ENCODE results near the gene ZC3H18. TPM values are rescaled to one million over a fixed set of nuclear protein-coding genes. Genes with fewer than 3 reads are reported as not detected.
A peak's percentile ranks its signal among the peaks of the same experiment; 100 is the strongest.

The ZC3H18 gene
- polyA plus RNA-seq, 3 donors = 5.5 to 36.4 (median 6.8) TPM

GRCh38 chr16:88643644-88643932 lies 73.4 kb downstream of the ZC3H18 start:
- peaks cover 22 to 30% (median 23%) of the 10 kb centered on the region in 3 donors for H3K27me3 Mint-ChIP-seq (ENCODE audit: low read depth in 3 of 3)
- H3K79me2 ChIP-seq (ENCODE audit: insufficient read depth, low read length) = peaks cover 42% of the 10 kb centered on the region
- intact Hi-C loops (cut with micrococcal nuclease) = no loop called here
- no peak for TF ChIP-seq CTCF (IDR thresholded peaks at IDR 0.05)
- H3K27ac ChIP-seq (ENCODE audit: low read depth in 1 of 2, low read length in 2 of 2) = no peak overlapping the region
- H3K9me3 Mint-ChIP-seq = peaks cover 0 to 14% (median 5%) of the 10 kb centered on the region in 7 donors
- peaks cover 26 to 32% of the 10 kb centered on the region in 2 donors for H3K4me1 ChIP-seq (ENCODE audit: control insufficient read depth in 1 of 2, insufficient read depth in 2 of 2, low read length in 2 of 2)
- H3K4me2 ChIP-seq (replicated peaks; ENCODE audit: extremely low read depth, low read length, poor library complexity, severe bottlenecking) = no peak overlapping the region
- peaks cover 99% of the 10 kb centered on the region for H4K20me1 ChIP-seq (ENCODE audit: insufficient read depth, low read length)
- H3K36me3 ChIP-seq (replicated peaks in 1 of 2; ENCODE audit: control insufficient read depth in 1 of 2, insufficient read depth in 2 of 2, low read length in 2 of 2) = peaks cover 42 to 49% of the 10 kb centered on the region in 2 donors
- peaks cover 31 to 47% of the 10 kb centered on the region in 2 donors for H3K36me3 Mint-ChIP-seq
- H3K27me3 ChIP-seq (ENCODE audit: control insufficient read depth in 2 of 2, insufficient read depth in 2 of 2, low read length in 2 of 2) = peaks cover 18 to 25% of the 10 kb centered on the region in 2 donors
- H3K27ac Mint-ChIP-seq = peak overlapping the region in 2 of 7 donors; percentile 25 to 54
- no peak overlapping the region for H2AFZ ChIP-seq (ENCODE audit: insufficient read depth, low read depth, low read length, poor library complexity, severe bottlenecking)
- WGBS (ENCODE audit: insufficient coverage) = 95% methylated on average over 5 of the region's 9 CpGs
- no peak overlapping the region for H3K9ac ChIP-seq (ENCODE audit: insufficient read depth, low read length, poor library complexity, severe bottlenecking)
- H3K4me1 Mint-ChIP-seq = peaks cover 42% of the 10 kb centered on the region
- H3K4me3 ChIP-seq (replicated peaks in 1 of 3; ENCODE audit: low read depth in 2 of 3, low read length in 3 of 3) = no peak overlapping the region
- H3K4me3 Mint-ChIP-seq = peak overlapping the region in 1 of 2 donors; percentile 31
- DNase-seq = no peak
- H3K9me3 ChIP-seq (replicated peaks in 1 of 2; ENCODE audit: control insufficient read depth in 1 of 2, insufficient read depth in 1 of 2, low read length in 2 of 2) = peaks cover 0 to 1% of the 10 kb centered on the region in 2 donors

DNA sequence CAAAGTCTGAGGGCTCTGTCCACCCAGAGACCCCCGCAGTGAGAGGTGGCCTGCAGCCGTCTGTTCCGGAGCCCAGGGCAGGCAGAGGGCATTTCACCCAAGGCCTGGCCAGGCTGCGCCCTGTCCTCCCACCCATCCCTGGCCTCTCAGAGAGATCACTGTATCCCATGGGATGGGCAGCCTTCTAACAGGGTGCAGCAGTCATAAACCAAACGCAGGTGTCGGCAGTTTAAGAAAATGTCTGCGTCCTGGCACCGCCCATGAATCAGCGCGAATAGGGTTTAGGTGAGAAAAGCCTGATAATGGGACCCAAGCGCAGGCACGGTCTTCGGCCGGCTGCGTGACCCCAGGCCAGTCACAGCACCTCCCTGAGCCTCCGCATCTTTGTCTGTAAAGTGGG lies 75.3 kb downstream of the ZC3H18 start:
- H2AFZ ChIP-seq (ENCODE audit: insufficient read depth, low read depth, low read length, poor library complexity, severe bottlenecking) = no peak overlapping the region
- peak overlapping the region in 1 of 2 donors; percentile 5 for H3K27ac ChIP-seq (ENCODE audit: low read depth in 1 of 2, low read length in 2 of 2)
- peaks cover 45 to 53% of the 10 kb centered on the region in 2 donors for H3K36me3 ChIP-seq (replicated peaks in 1 of 2; ENCODE audit: control insufficient read depth in 1 of 2, insufficient read depth in 2 of 2, low read length in 2 of 2)
- H3K9ac ChIP-seq (ENCODE audit: insufficient read depth, low read length, poor library complexity, severe bottlenecking) = no peak overlapping the region
- Mint-ChIP-seq H3K36me3 (peaks cover 36 to 56% of the 10 kb centered on the region in 2 donors), H3K27me3 (ENCODE audit: low read depth in 3 of 3) (peaks cover 5 to 12% (median 7%) of the 10 kb centered on the region in 3 donors), H3K4me3 (no peak overlapping the region), H3K27ac (peak overlapping the region in 2 of 7 donors; percentile 12 to 20), H3K9me3 (peaks cover 0 to 11% (median 3%) of the 10 kb centered on the region in 7 donors), H3K4me1 (peaks cover 44% of the 10 kb centered on the region)
- WGBS (ENCODE audit: insufficient coverage) = 97% methylated on average over 16 of the region's 16 CpGs
- no peak for DNase-seq
- intact Hi-C loops (cut with micrococcal nuclease) = no loop called here
- H3K27me3 ChIP-seq (ENCODE audit: control insufficient read depth in 2 of 2, insufficient read depth in 2 of 2, low read length in 2 of 2) = peaks cover 1 to 7% of the 10 kb centered on the region in 2 donors
- H3K4me2 ChIP-seq (replicated peaks; ENCODE audit: extremely low read depth, low read length, poor library complexity, severe bottlenecking) = no peak overlapping the region
- no peak overlapping the region for H3K4me3 ChIP-seq (replicated peaks in 1 of 3; ENCODE audit: low read depth in 2 of 3, low read length in 3 of 3)
- TF ChIP-seq CTCF (IDR thresholded peaks at IDR 0.05) = no peak
- H3K79me2 ChIP-seq (ENCODE audit: insufficient read depth, low read length) = peaks cover 60% of the 10 kb centered on the region
- peaks cover 38 to 47% of the 10 kb centered on the region in 2 donors for H3K4me1 ChIP-seq (ENCODE audit: control insufficient read depth in 1 of 2, insufficient read depth in 2 of 2, low read length in 2 of 2)
- H3K9me3 ChIP-seq (replicated peaks in 1 of 2; ENCODE audit: control insufficient read depth in 1 of 2, insufficient read depth in 1 of 2, low read length in 2 of 2) = no peaks in the 10 kb centered on the region
- peaks cover 100% of the 10 kb centered on the region for H4K20me1 ChIP-seq (ENCODE audit: insufficient read depth, low read length)

Data from CD14-positive monocyte (primary cell).